ENCODE measurements around the gene EFNB2.
A peak's percentile ranks its signal among the peaks of the same experiment; 100 is the strongest.

EFNB2 gene

GRCh38 chr13:106530980-106531481 is 4.4 kb downstream of the EFNB2 start:
- peak; percentile 51 for DNase-seq
- Histone ChIP-seq H3K9me3 (ENCODE audit: severe bottlenecking) (no peaks in the 10 kb centered on the region), H3K4me3 (ENCODE audit: low read depth, low read length) (no peak overlapping the region), H3K27me3 (ENCODE audit: insufficient read depth, low read depth, severe bottlenecking) (peaks cover 17% of the 10 kb centered on the region), H3K36me3 (no peaks in the 10 kb centered on the region), H3K27ac (no peak overlapping the region)
- no peak for TF ChIP-seq CTCF (IDR thresholded peaks at IDR 0.05; ENCODE audit: low read depth, low read length)

GRCh38 chr13:106530171-106530851 is 5.2 kb downstream of the EFNB2 start:
- TF ChIP-seq CTCF (IDR thresholded peaks at IDR 0.05; ENCODE audit: low read depth, low read length): no peak
- no peaks in the 10 kb centered on the region for H3K9me3 ChIP-seq (ENCODE audit: severe bottlenecking)
- no peaks in the 10 kb centered on the region for H3K36me3 ChIP-seq
- H3K27me3 ChIP-seq (ENCODE audit: insufficient read depth, low read depth, severe bottlenecking): peaks cover 17% of the 10 kb centered on the region
- DNase-seq: no peak
- H3K4me3 ChIP-seq (ENCODE audit: low read depth, low read length): no peak overlapping the region
- H3K27ac ChIP-seq: no peak overlapping the region

GRCh38 chr13:106529415-106530170 is 5.9 kb downstream of the EFNB2 start:
- Histone ChIP-seq H3K36me3 (no peaks in the 10 kb centered on the region), H3K27ac (no peak overlapping the region), H3K27me3 (ENCODE audit: insufficient read depth, low read depth, severe bottlenecking) (peaks cover 17% of the 10 kb centered on the region), H3K9me3 (ENCODE audit: severe bottlenecking) (no peaks in the 10 kb centered on the region), H3K4me3 (ENCODE audit: low read depth, low read length) (no peak overlapping the region; the same call in 1 of the 2 replicates)
- TF ChIP-seq CTCF (IDR thresholded peaks at IDR 0.05; ENCODE audit: low read depth, low read length): no peak
- DNase-seq: peak; percentile 41

GRCh38 chr13:106528718-106529414 is 6.6 kb downstream of the EFNB2 start:
- H3K27me3 ChIP-seq (ENCODE audit: insufficient read depth, low read depth, severe bottlenecking): peaks cover 11% of the 10 kb centered on the region
- no peak overlapping the region for H3K27ac ChIP-seq
- H3K9me3 ChIP-seq (ENCODE audit: severe bottlenecking): no peaks in the 10 kb centered on the region
- TF ChIP-seq CTCF (IDR thresholded peaks at IDR 0.05; ENCODE audit: low read depth, low read length): no peak
- peak; percentile 79 for DNase-seq
- H3K36me3 ChIP-seq: no peaks in the 10 kb centered on the region
- peak overlapping the region; percentile 2; the same call in 1 of the 2 replicates for H3K4me3 ChIP-seq (ENCODE audit: low read depth, low read length)

- H3K27ac ChIP-seq: no peak overlapping the region
- DNase-seq: no peak
- H3K9me3 ChIP-seq (ENCODE audit: severe bottlenecking): no peaks in the 10 kb centered on the region
- H3K4me3 ChIP-seq (ENCODE audit: low read depth, low read length): no peak overlapping the region
- no peaks in the 10 kb centered on the region for H3K36me3 ChIP-seq
- H3K27me3 ChIP-seq (ENCODE audit: insufficient read depth, low read depth, severe bottlenecking): peaks cover 3% of the 10 kb centered on the region
- no peak for TF ChIP-seq CTCF (IDR thresholded peaks at IDR 0.05; ENCODE audit: low read depth, low read length)
These were observed 7.6 kb downstream of the EFNB2 start for GRCh38 chr13:106527826-106528225.
